HG03354 (cell line): ENCODE data around the gene TRIM24.
"Not testable (repeated sequence)": the region's sequence is repeated elsewhere in the genome, so short reads cannot be mapped to it uniquely, and the experiment has no call there.

Experiments used
- ATAC-seq: cut with Tn5 transposase; IDR thresholded peaks from one replicate; pipeline ENCODE4 v1.9.1; 2021; ENCODE audit warnings: mild to moderate bottlenecking; ENCODE audit not compliant: unreplicated experiment, poor library complexity, severe bottlenecking

TRIM24 gene

DNA sequence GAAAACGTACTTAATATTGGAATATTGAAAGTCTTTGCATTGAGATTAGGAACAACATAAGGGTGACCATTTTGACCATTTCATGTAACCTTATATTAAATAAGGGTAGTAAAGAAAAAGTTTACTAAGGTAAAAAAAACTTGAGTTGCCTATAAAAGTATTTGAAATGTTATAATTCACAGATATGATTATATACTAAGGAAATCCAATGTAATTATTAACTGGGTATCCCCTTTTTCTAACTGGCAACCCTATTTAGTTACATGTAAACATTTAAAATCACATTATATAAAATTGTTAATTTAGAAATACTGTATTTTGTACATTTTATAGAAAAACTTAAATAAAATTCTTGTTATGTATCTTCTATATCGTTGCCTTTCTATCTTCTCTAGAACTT is 64.2 kb downstream of the TRIM24 start:
- no peak for ATAC-seq

DNA sequence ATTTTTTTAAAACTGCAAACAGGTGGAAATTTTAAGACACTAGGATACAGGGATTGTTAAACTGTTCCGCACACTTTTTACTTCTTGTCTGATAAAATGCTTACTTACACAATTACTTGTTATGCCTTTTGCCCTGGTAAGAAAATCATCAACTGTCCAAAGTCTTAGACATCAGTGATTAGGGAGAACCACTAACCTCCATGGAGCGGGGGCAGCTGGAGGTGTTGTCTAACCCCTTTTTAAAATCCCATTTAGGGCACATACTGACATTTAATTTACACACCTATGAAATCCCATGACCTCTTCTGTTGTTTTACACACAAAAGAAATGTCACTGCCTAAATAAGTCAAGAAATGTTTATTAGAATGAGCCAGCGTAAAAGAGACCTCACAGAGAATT is 65.7 kb downstream of the TRIM24 start:
- ATAC-seq: no peak

DNA sequence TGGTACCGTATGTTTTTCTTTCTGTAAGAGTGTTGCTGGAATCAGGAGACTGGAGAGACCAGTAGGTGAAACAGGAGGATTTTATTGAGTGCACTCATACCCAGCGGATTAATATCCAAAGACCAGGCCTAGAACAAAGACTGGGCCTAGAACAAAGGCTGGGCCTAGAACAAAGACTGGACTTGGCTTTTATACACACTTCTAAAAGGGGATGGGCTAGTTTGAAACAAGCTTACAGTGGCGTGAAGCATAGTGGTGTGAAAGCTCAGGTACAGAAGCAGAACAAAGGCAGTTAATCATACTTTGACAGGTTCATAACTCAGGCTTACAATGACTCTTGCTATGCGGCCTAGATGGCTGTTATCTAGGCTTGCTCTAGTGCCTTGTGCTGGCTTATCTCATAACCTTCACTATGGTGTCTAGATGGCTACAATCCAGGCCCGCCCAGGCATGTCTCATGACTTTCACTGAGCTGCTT is 67.7 kb downstream of the TRIM24 start:
- no peak for ATAC-seq

DNA sequence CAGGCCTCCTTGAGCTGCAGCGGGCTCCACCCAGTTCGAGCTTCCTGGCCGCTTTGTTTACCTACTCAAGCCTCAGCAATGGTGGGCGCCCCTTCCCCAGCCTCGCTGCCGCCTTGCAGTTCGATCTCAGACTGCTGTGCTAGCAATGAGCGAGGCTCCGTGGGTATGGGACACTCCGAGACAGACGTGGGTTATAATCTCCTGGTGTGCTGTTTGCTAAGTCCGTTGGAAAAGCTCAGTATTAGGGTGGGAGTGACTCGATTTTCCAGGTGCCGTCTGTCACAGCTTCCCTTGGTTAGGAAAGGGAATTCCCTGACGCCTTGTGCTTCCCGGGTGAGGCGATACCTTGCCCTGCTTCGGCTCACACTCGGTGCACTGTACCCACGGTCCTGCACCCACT is 76.8 kb downstream of the TRIM24 start:
- ATAC-seq: not testable (repeated sequence)

DNA sequence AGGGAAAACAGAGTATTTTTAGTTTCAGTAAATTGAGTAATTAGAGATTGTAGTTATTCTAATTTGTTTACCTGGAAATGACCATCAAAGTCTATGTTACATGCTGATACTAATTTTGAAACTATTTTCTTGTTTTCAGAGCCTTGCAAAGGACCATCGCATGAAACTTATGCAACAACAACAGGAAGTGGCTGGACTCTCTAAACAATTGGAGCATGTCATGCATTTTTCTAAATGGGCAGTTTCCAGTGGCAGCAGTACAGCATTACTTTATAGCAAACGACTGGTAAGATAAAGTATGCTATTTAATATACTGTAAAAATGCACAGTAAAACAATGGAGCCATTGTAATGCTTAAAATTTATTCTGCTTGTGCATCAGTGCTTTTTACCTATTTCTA is 78.5 kb downstream of the TRIM24 start:
- peak; percentile 44 for ATAC-seq

DNA sequence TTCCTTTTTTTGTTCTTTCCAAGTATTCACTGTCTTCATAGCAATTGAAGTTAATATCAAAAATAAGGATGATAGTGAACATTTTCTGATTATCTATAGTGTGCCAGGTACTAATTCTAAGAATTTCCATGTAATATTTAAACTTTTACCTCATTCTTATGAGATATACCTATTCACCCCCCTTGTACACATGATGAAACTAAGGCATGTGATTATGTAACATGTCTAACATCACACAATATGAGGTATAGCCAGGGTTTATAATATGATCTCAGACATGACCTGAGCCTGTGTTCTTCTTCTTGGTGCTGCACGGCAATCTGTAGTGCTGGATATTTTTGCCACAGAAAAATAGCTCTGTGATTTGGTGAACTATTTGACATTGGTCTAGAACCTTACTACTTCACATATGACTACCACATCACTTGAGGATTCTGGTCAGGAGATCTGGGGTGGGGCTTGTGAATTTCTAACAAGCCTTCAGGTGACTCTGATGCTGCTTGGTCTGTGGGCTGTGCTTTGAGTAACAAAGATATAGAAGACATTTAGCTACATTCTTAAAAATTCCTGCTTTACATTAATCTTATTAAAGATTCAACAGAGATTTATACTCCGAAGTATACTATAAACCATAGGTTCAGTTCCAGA is 79.1 kb downstream of the TRIM24 start:
- ATAC-seq: no peak

DNA sequence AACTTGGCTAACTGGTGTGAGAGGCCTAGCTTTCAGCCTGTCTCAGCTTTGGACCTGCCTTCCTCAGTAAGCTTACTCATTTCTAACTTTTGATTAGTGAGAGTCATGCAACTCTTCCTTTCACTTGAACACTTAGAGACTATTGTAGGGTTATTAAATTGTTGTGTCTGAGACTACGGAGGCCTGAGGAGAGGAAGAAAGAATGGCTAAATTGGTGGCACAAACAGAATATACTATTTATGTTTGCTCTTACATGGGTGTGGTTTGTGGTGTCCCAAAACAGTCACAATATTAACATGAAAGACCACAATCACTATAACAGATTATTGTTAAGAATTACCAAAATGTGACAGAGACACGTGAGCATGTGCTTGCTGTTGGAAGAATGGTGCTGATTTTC is 82.1 kb downstream of the TRIM24 start:
- peak; percentile 87 for ATAC-seq

DNA sequence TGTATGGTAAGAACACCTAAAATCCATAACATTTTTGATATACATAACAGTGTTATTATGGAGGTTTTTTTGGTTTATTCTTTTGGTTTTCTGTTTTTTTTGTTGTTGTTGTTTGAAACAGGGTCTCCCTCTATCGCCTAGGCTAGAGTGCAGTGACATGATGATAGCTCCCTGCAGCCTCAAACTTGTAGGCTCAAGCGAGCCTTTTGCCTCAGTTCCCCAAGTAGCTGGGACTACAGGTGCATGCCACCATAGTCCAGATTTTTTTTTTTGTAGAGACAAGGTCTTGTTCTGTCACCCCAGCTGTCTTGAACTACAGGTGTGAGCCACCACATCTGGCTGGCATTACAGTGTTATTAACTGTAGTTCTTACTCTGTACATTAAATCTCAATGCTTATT is 83.7 kb downstream of the TRIM24 start:
- ATAC-seq: no peak

DNA sequence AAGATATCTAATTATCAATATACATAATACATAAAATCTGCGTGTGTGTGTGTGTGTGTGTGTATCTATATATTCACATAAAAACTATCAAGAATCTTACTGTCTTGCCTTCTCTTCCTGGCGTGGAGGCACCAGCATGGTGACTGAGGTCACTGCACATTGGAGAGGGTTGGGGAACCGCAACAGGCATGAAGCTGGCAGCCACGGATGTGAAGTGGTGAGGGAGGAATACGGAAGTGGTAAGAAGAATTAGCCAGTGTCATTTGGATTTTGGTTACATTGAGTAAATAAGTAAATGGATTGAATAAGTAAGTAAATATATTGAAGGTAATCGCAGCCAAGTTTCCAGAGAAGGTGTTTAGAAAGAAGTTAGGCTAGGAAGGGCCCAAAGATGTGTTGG is 85.1 kb downstream of the TRIM24 start:
- no peak for ATAC-seq

DNA sequence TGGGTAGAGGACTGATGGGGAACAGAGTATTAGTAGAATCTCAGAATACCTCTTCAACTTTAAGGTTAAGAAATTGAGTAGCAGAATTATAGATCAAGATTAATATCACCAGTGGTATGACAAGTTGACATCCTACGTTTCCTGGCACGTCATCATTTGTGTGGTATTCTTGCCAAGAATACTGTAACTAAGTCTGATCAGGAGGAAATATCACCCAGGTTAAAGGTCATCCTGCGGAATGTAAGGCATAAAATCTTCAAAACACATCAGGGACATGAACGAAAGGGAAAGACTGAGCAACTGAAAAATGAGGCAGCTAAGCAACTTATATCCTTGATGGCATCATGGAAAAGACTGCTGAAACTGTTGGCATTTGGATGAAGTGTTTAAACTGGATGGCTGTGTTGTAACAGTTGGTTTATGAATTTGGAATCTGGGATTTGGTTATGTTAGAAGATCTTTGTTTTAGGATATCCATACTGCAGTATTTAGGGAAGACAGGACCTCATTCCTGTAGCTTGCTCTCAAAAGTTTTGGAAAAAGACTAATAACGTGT is 86.1 kb downstream of the TRIM24 start:
- ATAC-seq: no peak

DNA sequence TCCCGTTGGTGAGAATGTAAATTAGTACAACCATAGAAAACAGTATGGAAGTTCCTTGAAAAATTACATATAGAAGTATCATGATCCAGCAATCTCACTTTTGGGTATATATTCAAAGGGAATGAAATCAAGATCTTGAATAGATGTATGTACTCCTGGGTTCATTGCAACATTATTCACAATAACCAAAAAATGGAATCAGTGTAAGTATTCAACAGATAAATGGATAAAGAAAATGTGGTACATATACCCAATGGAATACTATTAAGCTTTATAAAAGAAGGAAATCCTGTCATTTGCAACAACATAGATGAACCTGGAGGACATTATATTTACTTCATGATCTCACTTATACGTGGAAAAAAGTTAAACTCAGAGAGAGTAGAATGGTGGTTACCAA is 86.8 kb downstream of the TRIM24 start:
- no peak for ATAC-seq

DNA sequence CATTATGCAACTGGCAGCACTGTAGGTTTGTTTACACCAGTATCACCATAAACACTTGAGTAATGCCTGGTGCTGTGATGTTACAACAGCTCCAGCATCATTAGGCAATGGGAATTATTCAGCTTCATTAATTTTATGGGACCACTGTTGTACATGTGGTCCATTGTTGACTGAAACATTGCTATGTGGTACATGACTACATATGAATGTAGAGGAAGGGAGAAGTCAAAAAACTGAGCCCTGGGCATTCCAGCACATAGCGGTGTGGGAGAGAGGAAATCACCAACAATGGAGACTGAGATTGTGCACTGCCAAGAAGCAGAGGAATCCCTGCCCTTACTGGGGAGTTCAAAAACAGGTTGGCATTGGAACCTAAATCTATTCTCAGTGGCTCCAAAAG is 89.0 kb downstream of the TRIM24 start:
- no peak for ATAC-seq

DNA sequence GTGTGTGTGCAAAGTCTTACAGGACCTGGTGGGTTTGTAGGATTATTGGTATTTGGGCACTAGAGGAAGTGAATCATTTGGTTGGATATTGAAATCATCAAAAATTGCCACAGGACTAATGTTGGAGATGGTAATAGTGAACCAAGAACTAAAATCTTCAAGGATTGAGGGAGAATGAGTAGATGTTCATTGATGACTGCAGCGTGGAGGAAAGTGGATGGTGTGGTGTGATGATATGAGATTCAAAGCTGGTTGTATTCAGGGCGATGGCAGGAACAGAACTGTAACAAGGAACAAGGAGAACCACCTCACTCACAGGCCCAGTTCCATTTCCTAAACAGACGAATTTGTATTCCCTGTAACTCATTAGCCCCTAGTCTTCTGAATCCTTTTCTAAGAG is 90.3 kb downstream of the TRIM24 start:
- ATAC-seq: no peak

DNA sequence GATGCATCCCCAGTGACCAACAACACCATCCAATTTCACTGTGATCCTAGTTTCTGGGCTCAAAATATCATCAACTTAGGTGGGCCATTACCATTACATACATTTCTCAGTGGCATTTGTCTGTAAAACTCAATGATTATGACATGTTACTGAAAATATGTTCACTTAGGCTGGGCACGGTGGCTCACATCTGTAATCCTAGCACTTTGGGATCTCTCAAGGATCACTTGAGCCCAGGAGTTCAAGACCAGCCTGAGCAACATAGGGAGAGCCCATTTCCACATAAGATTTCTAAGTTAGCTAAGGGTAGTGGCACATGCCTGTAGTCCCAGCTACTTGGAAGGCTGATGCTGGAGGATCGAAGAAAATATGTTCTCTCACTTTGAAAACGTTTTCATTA is 91.0 kb downstream of the TRIM24 start:
- no peak for ATAC-seq

DNA sequence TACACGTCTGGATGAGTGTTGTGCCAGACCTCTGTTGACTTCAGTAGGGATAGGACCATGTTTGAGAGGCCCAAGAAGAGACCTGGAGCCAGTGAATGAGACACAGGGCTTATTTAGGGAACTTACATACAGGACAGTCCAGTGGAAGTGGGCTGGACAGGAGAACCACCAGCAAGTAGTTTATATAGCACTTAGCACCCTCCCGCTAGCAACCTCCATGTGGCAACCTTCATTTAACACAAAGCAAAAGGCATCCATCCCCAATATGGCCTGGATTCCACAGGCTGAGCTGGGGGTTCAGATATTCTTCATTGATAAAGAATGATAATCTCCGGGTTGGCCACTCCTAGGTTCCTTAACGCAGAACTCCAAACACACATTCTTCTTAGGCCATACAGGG is 93.7 kb downstream of the TRIM24 start:
- no peak for ATAC-seq

DNA sequence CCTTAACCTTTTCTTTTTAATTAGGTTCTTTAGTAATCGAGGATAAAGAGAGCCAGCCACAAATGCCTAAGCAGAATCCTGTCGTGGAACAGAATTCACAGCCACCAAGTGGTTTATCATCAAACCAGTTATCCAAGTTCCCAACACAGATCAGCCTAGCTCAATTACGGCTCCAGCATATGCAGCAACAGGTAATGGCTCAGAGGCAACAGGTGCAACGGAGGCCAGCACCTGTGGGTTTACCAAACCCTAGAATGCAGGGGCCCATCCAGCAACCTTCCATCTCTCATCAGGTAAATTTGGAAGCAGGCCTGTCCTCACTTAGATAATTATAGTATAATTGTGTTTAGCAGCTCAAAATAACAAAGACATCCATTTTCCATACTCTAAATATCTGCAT is 94.6 kb downstream of the TRIM24 start:
- no peak for ATAC-seq

DNA sequence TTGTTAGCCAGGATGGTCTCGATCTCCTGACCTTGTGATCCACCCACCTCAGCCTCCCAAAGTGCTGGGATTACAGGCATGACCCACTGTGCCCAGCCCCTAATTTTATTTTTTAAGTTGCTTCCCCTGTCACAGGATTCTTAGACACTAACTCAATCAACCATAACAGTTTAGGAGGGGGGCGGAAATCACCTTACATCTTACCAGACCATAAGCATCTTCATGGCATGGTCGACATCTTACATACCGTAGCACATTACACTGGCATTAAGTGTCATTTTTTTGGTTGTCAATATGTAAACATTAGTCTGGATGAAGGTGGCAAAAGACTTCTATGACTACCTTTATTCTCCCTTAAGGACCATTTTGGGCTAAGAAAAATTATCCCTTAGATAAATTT is 95.6 kb downstream of the TRIM24 start:
- no peak for ATAC-seq

DNA sequence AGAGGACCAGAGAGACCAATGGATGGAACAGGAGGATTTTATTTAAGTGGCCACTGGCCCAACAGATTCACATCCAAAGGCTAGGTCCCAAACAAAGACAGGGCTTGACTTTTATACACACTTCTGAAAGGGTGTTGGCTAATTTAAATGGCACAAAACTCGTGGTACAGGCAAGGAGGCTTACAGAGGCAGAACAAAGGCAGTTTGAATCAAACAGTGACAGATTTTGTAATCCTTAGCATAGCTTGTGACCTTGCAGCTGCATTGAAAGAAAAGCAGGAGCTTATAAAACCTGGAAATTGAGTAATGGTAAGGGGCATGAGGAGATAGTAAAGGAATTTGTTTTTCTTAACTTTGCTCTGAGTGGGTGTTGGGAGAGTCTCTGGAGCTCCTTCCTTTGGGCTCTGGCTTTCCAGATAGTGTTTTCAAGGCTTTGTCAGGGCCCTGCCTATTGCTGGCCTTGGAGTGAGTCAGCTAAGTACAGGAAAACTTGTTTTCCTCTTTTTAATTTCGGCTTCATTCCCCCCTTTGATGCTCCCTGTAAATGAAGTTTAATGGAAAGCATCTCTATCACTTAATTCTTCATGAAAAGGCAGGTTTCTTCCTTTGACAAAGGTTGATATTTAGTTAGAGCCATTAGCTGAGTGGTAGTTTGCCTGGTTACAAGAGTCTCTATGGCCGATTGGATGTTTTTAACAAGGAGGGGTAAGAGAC is 96.9 kb downstream of the TRIM24 start:
- no peak for ATAC-seq

DNA sequence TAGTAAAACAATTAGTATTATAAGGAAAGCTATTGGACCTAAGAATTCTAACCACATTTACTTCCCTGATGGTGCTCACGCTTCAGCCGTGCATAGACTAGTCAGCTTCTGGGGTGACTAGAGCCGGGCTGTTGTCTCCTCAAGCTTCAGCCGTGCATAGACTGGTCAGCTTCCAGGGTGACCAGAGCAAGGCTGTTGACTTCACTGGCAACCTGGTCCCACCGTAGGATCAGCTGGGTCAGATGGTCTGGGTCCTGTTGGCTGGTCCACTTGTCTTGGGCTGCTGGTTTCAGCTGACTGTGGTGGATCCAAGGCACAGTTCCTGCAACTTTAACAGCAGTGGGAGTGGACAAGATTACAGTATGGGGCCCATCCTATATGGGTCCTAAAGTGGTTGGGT is 99.4 kb downstream of the TRIM24 start:
- ATAC-seq: no peak

DNA sequence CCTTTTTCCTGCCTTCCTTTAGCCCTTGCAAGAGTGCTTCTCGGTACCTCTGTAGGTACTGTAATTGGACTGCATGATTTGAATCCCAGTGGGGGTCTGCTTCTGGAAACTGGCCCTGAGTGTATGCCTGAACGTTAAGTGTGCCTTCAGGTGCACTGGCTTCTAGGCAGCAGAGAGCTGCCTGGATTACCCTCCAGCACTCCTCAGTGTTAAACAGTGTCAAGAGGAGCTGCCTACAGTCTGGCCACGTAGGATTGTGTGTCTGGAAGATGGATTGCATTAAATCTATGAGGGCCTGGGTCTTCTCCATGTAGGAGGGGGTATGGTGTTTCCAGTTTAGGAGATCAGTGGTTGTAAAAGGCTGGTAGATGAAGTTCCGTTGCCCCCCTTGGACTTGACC is 103.7 kb downstream of the TRIM24 start:
- no peak for ATAC-seq

DNA sequence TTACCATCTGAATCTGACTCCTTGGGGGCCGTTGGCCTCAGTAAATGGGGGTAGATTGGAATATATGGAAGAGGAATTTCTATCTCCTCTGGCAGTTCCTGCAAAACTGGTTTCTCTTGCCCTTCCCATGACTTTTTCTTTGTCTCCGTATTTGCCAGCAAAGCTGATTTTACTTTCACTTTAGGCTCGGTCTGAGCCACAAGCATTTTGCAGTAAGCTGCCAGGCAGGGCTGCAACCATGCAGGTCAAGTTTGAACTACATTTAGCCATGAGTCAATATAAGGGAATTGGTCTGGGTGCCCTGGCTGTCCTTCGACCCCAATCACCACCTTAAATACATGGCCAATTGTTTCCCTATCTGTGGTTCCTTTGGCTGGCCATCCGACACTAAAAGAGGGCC is 104.3 kb downstream of the TRIM24 start:
- no peak for ATAC-seq
